Measurements from ENCODE around the gene TNNC1.

DNA sequence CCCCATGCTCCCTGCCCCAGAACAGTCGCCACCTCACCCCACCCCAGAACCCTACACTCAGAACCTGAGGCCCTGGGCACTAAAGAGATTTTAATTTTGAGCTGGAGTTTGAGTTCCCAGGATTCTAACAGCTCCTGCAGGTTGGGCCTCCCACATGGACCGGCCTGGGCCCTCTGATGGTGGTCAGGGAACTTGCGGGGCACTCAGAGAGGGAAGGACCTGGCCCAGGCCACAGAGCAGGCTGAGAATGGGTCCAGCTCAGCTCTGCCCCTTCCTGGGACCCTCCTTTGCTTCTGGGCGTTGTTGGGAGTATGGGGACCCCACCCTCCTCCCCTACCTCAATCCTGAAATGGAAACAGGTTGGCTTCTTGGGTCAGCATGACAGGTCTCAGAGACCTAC, 7.8 kb downstream of the TNNC1 start:
- TF ChIP-seq, protein P1, sequence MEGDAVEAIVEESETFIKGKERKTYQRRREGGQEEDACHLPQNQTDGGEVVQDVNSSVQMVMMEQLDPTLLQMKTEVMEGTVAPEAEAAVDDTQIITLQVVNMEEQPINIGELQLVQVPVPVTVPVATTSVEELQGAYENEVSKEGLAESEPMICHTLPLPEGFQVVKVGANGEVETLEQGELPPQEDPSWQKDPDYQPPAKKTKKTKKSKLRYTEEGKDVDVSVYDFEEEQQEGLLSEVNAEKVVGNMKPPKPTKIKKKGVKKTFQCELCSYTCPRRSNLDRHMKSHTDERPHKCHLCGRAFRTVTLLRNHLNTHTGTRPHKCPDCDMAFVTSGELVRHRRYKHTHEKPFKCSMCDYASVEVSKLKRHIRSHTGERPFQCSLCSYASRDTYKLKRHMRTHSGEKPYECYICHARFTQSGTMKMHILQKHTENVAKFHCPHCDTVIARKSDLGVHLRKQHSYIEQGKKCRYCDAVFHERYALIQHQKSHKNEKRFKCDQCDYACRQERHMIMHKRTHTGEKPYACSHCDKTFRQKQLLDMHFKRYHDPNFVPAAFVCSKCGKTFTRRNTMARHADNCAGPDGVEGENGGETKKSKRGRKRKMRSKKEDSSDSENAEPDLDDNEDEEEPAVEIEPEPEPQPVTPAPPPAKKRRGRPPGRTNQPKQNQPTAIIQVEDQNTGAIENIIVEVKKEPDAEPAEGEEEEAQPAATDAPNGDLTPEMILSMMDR (IDR thresholded peaks at IDR 0.05), result no peak
- TF ChIP-seq POLR2A (IDR thresholded peaks at IDR 0.05), result no peak

Measured in adrenal gland (tissue), 5 donors.